Mesenchymal stem cell (in vitro differentiated cells and primary cell): ENCODE measurements around the gene SOX30.

ENCODE experiments used
- DNase-seq: peaks from one replicate; pipeline ENCODE4 v3.0.0-alpha.2; 2013
- H2AFZ ChIP-seq: one replicate; pipeline ENCODE4 v1.6.1; 2013; ENCODE audit warnings: low read depth, mild to moderate bottlenecking, control low read depth, inconsistent platforms, low read length, moderate library complexity
- H2AK5ac ChIP-seq: 2 replicates; pipeline ENCODE4 v1.6.1; 2013; ENCODE audit warnings: low read length, moderate library complexity, mild to moderate bottlenecking, inconsistent platforms; ENCODE audit not compliant: severe bottlenecking
- H2BK120ac ChIP-seq: one replicate; pipeline ENCODE4 v1.6.1; 2013; ENCODE audit warnings: low read depth, mild to moderate bottlenecking, inconsistent platforms, low read length, moderate library complexity
- H2BK12ac ChIP-seq, 2 experiments: one replicate each; pipeline ENCODE4 v1.6.1; 2013; ENCODE audit warnings: inconsistent platforms in 2 of 2, low read length in 2 of 2, mild to moderate bottlenecking in 2 of 2, moderate library complexity in 2 of 2, control low read depth in 1 of 2
- H2BK15ac ChIP-seq: one replicate; pipeline ENCODE4 v1.6.1; 2013; ENCODE audit warnings: mild to moderate bottlenecking, low read depth, inconsistent platforms; ENCODE audit not compliant: poor library complexity, severe bottlenecking
- H2BK5ac ChIP-seq: 2 replicates; pipeline ENCODE4 v1.6.1; 2013; ENCODE audit warnings: low read depth, mild to moderate bottlenecking, low read length, control low read depth, inconsistent platforms; ENCODE audit not compliant: poor library complexity, severe bottlenecking
- H3K14ac ChIP-seq, 2 experiments: one replicate each; pipeline ENCODE4 v1.6.1; 2013; ENCODE audit warnings: inconsistent platforms in 2 of 2, low read length in 2 of 2, control low read depth in 1 of 2, mild to moderate bottlenecking in 1 of 2, moderate library complexity in 1 of 2
- H3K18ac ChIP-seq, 2 experiments: one replicate each; pipeline ENCODE4 v1.6.1; 2013; ENCODE audit warnings: inconsistent platforms in 2 of 2, low read length in 2 of 2, control low read depth in 1 of 2, low read depth in 1 of 2, mild to moderate bottlenecking in 1 of 2
- H3K23ac ChIP-seq, 2 experiments: one replicate each; pipeline ENCODE4 v1.6.1; 2013; ENCODE audit warnings: inconsistent platforms in 2 of 2, low read length in 2 of 2, mild to moderate bottlenecking in 2 of 2, moderate library complexity in 2 of 2, control low read depth in 1 of 2
- H3K27ac ChIP-seq: 2 replicates; pipeline ENCODE4 v1.5.1; 2013; ENCODE audit warnings: mild to moderate bottlenecking, moderate library complexity, low read length, control low read depth, inconsistent platforms; ENCODE audit not compliant: poor library complexity, severe bottlenecking
- H3K27me3 ChIP-seq, 2 experiments: 2 replicates each; pipeline versions ENCODE4 v1.6.1 to v1.7.0; 2013; ENCODE audit warnings: low read length in 2 of 2, mild to moderate bottlenecking in 2 of 2, moderate library complexity in 2 of 2, control low read depth in 1 of 2, inconsistent platforms in 1 of 2; ENCODE audit not compliant: control insufficient read depth in 1 of 2, insufficient read depth in 1 of 2
- H3K36me3 ChIP-seq, 2 experiments: 2 replicates each; pipeline versions ENCODE4 v1.6.1 to v1.7.0; 2013; ENCODE audit warnings: low read length in 2 of 2, control low read depth in 1 of 2, inconsistent platforms in 1 of 2, low read depth in 1 of 2, mild to moderate bottlenecking in 1 of 2; ENCODE audit not compliant: insufficient read depth in 2 of 2, control insufficient read depth in 1 of 2
- H3K4ac ChIP-seq, 2 experiments: one replicate each; pipeline ENCODE4 v1.6.1; 2013; ENCODE audit warnings: inconsistent platforms in 2 of 2, low read length in 2 of 2, mild to moderate bottlenecking in 2 of 2, moderate library complexity in 2 of 2, control low read depth in 1 of 2, low read depth in 1 of 2
- H3K4me1 ChIP-seq: 2 replicates; pipeline ENCODE4 v1.6.1; 2013; ENCODE audit warnings: low read depth, low read length, control low read depth; ENCODE audit not compliant: control insufficient read depth, insufficient read depth
- H3K4me2 ChIP-seq: 2 replicates; pipeline ENCODE4 v1.6.1; 2013; ENCODE audit warnings: low read length, mild to moderate bottlenecking, inconsistent platforms; ENCODE audit not compliant: poor library complexity, severe bottlenecking
- H3K4me3 ChIP-seq, 2 experiments: 2 replicates each; pipeline versions ENCODE4 v1.5.1 to v1.7.0; 2013; ENCODE audit warnings: low read length in 2 of 2, mild to moderate bottlenecking in 2 of 2, control low read depth in 1 of 2, low read depth in 1 of 2; ENCODE audit not compliant: insufficient read depth in 1 of 2
- H3K79me1 ChIP-seq: replicated peaks from 2 replicates; pipeline ENCODE4 v1.6.1; 2013; ENCODE audit warnings: mild to moderate bottlenecking, control low read depth, low read length, inconsistent platforms; ENCODE audit not compliant: poor library complexity, severe bottlenecking
- H3K9ac ChIP-seq: 2 replicates; pipeline ENCODE4 v1.7.0; 2013; ENCODE audit warnings: mild to moderate bottlenecking, low read length, moderate library complexity
- H3K9me3 ChIP-seq: 2 replicates; pipeline ENCODE4 v1.7.0; 2013; ENCODE audit warnings: mild to moderate bottlenecking, low read length; ENCODE audit not compliant: control insufficient read depth
- H4K8ac ChIP-seq: one replicate; pipeline ENCODE4 v1.6.1; 2013; ENCODE audit warnings: inconsistent platforms, mild to moderate bottlenecking, low read length, moderate library complexity
- H4K91ac ChIP-seq: one replicate; pipeline ENCODE4 v1.6.1; 2013; ENCODE audit warnings: mild to moderate bottlenecking, low read length, inconsistent platforms
- WGBS: methylation state at CpG from one replicate; pipeline ENCODE4 v1.1.7; 2013; ENCODE audit warnings: mixed read lengths; 5-methylcytosine and 5-hydroxymethylcytosine counted together

SOX30 gene

GRCh38 chr5:157650991-157651611 is 1.1 kb downstream of the SOX30 start:
- peak overlapping the region; percentile 87 for H2AFZ ChIP-seq
- no peak overlapping the region for H4K91ac ChIP-seq
- WGBS, result 79% methylated on average over 33 of the region's 33 CpGs
- H3K36me3 ChIP-seq, result no peaks in the 10 kb centered on the region
- no peak overlapping the region for H2AK5ac ChIP-seq
- H3K27ac ChIP-seq, result no peak overlapping the region
- no peaks in the 10 kb centered on the region for H3K79me1 ChIP-seq
- H3K4me1 ChIP-seq, result peaks cover 8% of the 10 kb centered on the region
- H3K18ac ChIP-seq, result no peak overlapping the region
- H3K4me2 ChIP-seq, result no peak overlapping the region
- H2BK12ac ChIP-seq, result no peak overlapping the region
- H3K9ac ChIP-seq, result no peak overlapping the region
- H4K8ac ChIP-seq, result no peak overlapping the region
- no peak overlapping the region for H3K14ac ChIP-seq
- DNase-seq, result no peak
- no peak overlapping the region for H2BK5ac ChIP-seq
- no peak overlapping the region for H2BK120ac ChIP-seq
- H2BK15ac ChIP-seq, result no peak overlapping the region
- H3K27me3 ChIP-seq, result no peaks in the 10 kb centered on the region
- peaks cover 19% of the 10 kb centered on the region for H3K9me3 ChIP-seq
- no peak overlapping the region for H3K4me3 ChIP-seq
- no peak overlapping the region for H3K23ac ChIP-seq
- no peak overlapping the region for H3K4ac ChIP-seq

GRCh38 chr5:157649101-157649500 is 3.1 kb downstream of the SOX30 start:
- Histone ChIP-seq H2BK15ac (no peak overlapping the region), H3K79me1 (no peaks in the 10 kb centered on the region), H3K9ac (no peak overlapping the region), H3K18ac (no peak overlapping the region), H2BK5ac (no peak overlapping the region), H2AFZ (no peak overlapping the region), H3K14ac (no peak overlapping the region), H3K27me3 (no peaks in the 10 kb centered on the region), H3K4ac (no peak overlapping the region), H3K23ac (no peak overlapping the region), H2AK5ac (no peak overlapping the region), H3K36me3 (no peaks in the 10 kb centered on the region), H3K4me2 (no peak overlapping the region), H3K4me1 (peaks cover 8% of the 10 kb centered on the region), H2BK12ac (no peak overlapping the region), H3K27ac (no peak overlapping the region), H4K91ac (no peak overlapping the region), H3K9me3 (peaks cover 10% of the 10 kb centered on the region), H3K4me3 (no peak overlapping the region), H2BK120ac (no peak overlapping the region), H4K8ac (no peak overlapping the region)
- DNase-seq, result no peak
- 88% methylated on average over 1 of the region's 2 CpGs for WGBS

GRCh38 chr5:157648275-157648990 is 3.8 kb downstream of the SOX30 start:
- no peak overlapping the region for H3K18ac ChIP-seq

GRCh38 chr5:157640406-157641066 is 11.7 kb downstream of the SOX30 start:
- Histone ChIP-seq H3K14ac (no peak overlapping the region), H2BK120ac (no peak overlapping the region), H3K9ac (no peak overlapping the region), H2BK15ac (no peak overlapping the region), H3K27me3 (no peaks in the 10 kb centered on the region), H3K79me1 (no peaks in the 10 kb centered on the region), H2AK5ac (no peak overlapping the region), H3K4ac (no peak overlapping the region), H3K23ac (no peak overlapping the region), H3K4me3 (no peak overlapping the region), H2AFZ (no peak overlapping the region), H2BK12ac (no peak overlapping the region), H3K18ac (no peak overlapping the region), H4K91ac (no peak overlapping the region), H3K4me1 (no peaks in the 10 kb centered on the region), H2BK5ac (no peak overlapping the region), H3K4me2 (no peak overlapping the region), H3K27ac (no peak overlapping the region), H3K36me3 (no peaks in the 10 kb centered on the region), H4K8ac (no peak overlapping the region), H3K9me3 (no peaks in the 10 kb centered on the region)
- no peak for DNase-seq
- WGBS, result 89% methylated on average over 9 of the region's 9 CpGs

More at GRCh38 chr5:157648275-157648990, 3.8 kb downstream of the SOX30 start:
- peak overlapping the region in 1 of 2 experiments; percentile 37 for H3K4ac ChIP-seq
- H3K36me3 ChIP-seq, result no peaks in the 10 kb centered on the region
- no peak overlapping the region for H3K4me3 ChIP-seq
- no peak overlapping the region for H2AK5ac ChIP-seq
- H3K27ac ChIP-seq, result no peak overlapping the region
- no peak overlapping the region for H2BK12ac ChIP-seq
- H3K9ac ChIP-seq, result no peak overlapping the region
- H2BK5ac ChIP-seq, result no peak overlapping the region
- DNase-seq, result no peak
- H3K4me2 ChIP-seq, result no peak overlapping the region
- no peak overlapping the region for H3K14ac ChIP-seq
- peaks cover 8% of the 10 kb centered on the region for H3K4me1 ChIP-seq
- no peak overlapping the region for H4K8ac ChIP-seq
- no peak overlapping the region for H3K23ac ChIP-seq
- H3K79me1 ChIP-seq, result no peaks in the 10 kb centered on the region
- no peak overlapping the region for H2AFZ ChIP-seq
- WGBS, result 96% methylated on average over 5 of the region's 7 CpGs
- peaks cover 9% of the 10 kb centered on the region for H3K9me3 ChIP-seq
- H3K27me3 ChIP-seq, result no peaks in the 10 kb centered on the region
- H4K91ac ChIP-seq, result no peak overlapping the region
- no peak overlapping the region for H2BK15ac ChIP-seq
- H2BK120ac ChIP-seq, result no peak overlapping the region
